PC-9 (cell line): ENCODE data around the gene TTC28. TPM values are rescaled to one million over a fixed set of nuclear protein-coding genes. Genes with fewer than 3 reads are reported as not detected.

Source experiments
- BruUV-seq: library from RNA; stranded (reverse); fragments of 400-500 nt; replicated peaks from 2 replicates; lab custom pipeline; 2021; lab: Mats Ljungman, UMichigan
- CTCF ChIA-PET: fragments of 300-600 bp; sonication (Branson Sonifier 250); formaldehyde crosslinking; loops from one replicate; lab custom pipeline; 2022; ENCODE audit warnings: antibody characterized with exemption; lab: Charles Lee
- POLR2A ChIA-PET: fragments of 300-600 bp; sonication (Branson Sonifier 250); formaldehyde crosslinking; loops from one replicate; lab custom pipeline; 2022; ENCODE audit warnings: antibody characterized with exemption; ENCODE audit not compliant: unreplicated experiment; lab: Charles Lee
- DNase-seq, 2 experiments: peaks; one replicate each; pipeline versions ENCODE4 v3.0.0 to v3.0.0-alpha.2; 2015 to 2022; ENCODE audit warnings: mixed read lengths in 1 of 2
- H2AFZ ChIP-seq: fragments of 200-600 bp; sonication (generic); 2 replicates; pipeline ENCODE4 v1.8.1; 2017; ENCODE audit warnings: antibody characterized with exemption
- H3F3A ChIP-seq: fragments of 200-600 bp; sonication (generic); 2 replicates; pipeline ENCODE4 v1.8.1; 2017; ENCODE audit warnings: antibody characterized with exemption, mild to moderate bottlenecking, low read depth; ENCODE audit not compliant: insufficient read depth
- H3K27ac ChIP-seq: fragments of 200-600 bp; sonication (generic); 2 replicates; pipeline ENCODE4 v1.6.1; 2016; ENCODE audit warnings: mixed run types
- H3K27me3 ChIP-seq: fragments of 200-600 bp; sonication (generic); 2 replicates; pipeline ENCODE4 v1.6.1; 2016; ENCODE audit warnings: low read depth, mixed run types; ENCODE audit not compliant: insufficient read depth
- H3K36me3 ChIP-seq: fragments of 200-600 bp; sonication (generic); 2 replicates; pipeline ENCODE4 v1.6.1; 2016; ENCODE audit warnings: low read depth, mixed run types
- H3K4me1 ChIP-seq: fragments of 200-600 bp; sonication (generic); replicated peaks from 2 replicates; pipeline ENCODE4 v1.6.1; 2016; ENCODE audit warnings: mixed run types; ENCODE audit not compliant: insufficient read depth
- H3K4me2 ChIP-seq: fragments of 200-600 bp; sonication (generic); 2 replicates; pipeline ENCODE4 v1.6.1; 2017; ENCODE audit warnings: mixed run types
- H3K4me3 ChIP-seq: fragments of 200-600 bp; sonication (generic); 2 replicates; pipeline ENCODE4 v1.6.1; 2016; ENCODE audit warnings: mixed run types
- H3K79me2 ChIP-seq: fragments of 200-600 bp; sonication (generic); 2 replicates; pipeline ENCODE4 v1.6.1; 2017; ENCODE audit warnings: low read depth, mixed run types
- H3K9me2 ChIP-seq: fragments of 200-600 bp; sonication (generic); 2 replicates; pipeline ENCODE4 v1.8.1; 2017; ENCODE audit warnings: mild to moderate bottlenecking; ENCODE audit not compliant: insufficient read depth
- H3K9me3 ChIP-seq: fragments of 200-600 bp; sonication (generic); 2 replicates; pipeline ENCODE4 v1.8.1; 2016; ENCODE audit warnings: low read depth; ENCODE audit not compliant: insufficient read depth
- H4K20me1 ChIP-seq: fragments of 200-600 bp; sonication (generic); 2 replicates; pipeline ENCODE4 v1.8.1; 2017; ENCODE audit not compliant: insufficient read depth
- EZH2 ChIP-seq: fragments of 200-600 bp; sonication (generic); IDR thresholded peaks from 2 replicates; pipeline ENCODE4 v1.8.0; 2017; ENCODE audit warnings: antibody characterized with exemption, low read depth
- intact Hi-C: fragments of 100-400 bp; cut with micrococcal nuclease; formaldehyde crosslinking; loops from one replicate; pipeline ENCODE4 v1.10.0; 2022; ENCODE audit not compliant: unreplicated experiment
- total RNA-seq: library from RNA; stranded (reverse); gene quantifications from 2 replicates; pipeline ENCODE4 v1.2.3, GENCODE V29; 2021
- TF ChIP-seq, protein P1 (sequence below): fragments of 200-600 bp; sonication (generic); conservative IDR thresholded peaks from 2 replicates; pipeline ENCODE4 v1.6.1; 2017; ENCODE audit warnings: mixed run types, antibody characterized with exemption, mild to moderate bottlenecking, moderate library complexity

TTC28 gene
- total RNA-seq, 1 experiment from 2014 or later: 6.7 TPM

DNA sequence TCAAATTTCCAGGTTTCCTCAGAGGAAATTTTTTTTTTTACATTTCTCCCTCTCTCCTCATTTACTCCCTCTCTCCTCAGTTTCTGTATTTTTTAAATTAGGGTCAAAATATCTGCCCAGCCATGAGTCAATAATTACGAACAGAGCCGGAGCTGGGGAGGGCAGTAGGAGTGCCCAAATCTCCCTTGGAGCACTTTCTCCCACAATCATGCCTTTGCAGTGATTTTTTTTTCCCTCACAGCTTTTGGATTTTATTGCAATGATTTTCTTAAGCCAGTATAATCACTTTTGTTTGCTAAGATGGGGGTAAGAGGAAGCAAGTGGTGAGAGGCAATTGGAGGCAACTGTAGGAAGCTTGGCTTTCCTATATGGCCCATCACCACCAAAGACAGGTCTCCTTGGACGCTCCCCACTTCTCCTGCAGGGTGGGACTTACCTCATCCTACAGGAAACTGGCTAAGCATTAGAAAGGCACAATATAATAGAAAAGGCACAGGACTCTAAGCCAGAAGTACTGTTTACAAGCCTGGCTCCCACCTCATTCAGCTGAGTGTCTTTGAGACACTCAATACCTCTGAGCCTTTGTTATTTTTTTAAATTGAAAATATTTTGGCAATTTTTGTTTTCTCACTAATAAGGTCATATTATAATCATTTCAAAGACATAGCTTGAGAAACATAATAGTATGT lies 568.0 kb downstream of the TTC28 start:
- BruUV-seq: no TSS peak
- Histone ChIP-seq H3K27me3 (no peaks in the 10 kb centered on the region), H3K27ac (no peak overlapping the region), H3K79me2 (no peaks in the 10 kb centered on the region), H3K4me1 (no peaks in the 10 kb centered on the region), H2AFZ (no peak overlapping the region), H3K9me2 (no peaks in the 10 kb centered on the region), H4K20me1 (no peaks in the 10 kb centered on the region), H3K9me3 (no peaks in the 10 kb centered on the region), H3K36me3 (no peaks in the 10 kb centered on the region), H3K4me3 (no peak overlapping the region), H3F3A (no peaks in the 10 kb centered on the region), H3K4me2 (no peak overlapping the region)
- TF ChIP-seq EZH2: no peak
- TF ChIP-seq, protein P1, sequence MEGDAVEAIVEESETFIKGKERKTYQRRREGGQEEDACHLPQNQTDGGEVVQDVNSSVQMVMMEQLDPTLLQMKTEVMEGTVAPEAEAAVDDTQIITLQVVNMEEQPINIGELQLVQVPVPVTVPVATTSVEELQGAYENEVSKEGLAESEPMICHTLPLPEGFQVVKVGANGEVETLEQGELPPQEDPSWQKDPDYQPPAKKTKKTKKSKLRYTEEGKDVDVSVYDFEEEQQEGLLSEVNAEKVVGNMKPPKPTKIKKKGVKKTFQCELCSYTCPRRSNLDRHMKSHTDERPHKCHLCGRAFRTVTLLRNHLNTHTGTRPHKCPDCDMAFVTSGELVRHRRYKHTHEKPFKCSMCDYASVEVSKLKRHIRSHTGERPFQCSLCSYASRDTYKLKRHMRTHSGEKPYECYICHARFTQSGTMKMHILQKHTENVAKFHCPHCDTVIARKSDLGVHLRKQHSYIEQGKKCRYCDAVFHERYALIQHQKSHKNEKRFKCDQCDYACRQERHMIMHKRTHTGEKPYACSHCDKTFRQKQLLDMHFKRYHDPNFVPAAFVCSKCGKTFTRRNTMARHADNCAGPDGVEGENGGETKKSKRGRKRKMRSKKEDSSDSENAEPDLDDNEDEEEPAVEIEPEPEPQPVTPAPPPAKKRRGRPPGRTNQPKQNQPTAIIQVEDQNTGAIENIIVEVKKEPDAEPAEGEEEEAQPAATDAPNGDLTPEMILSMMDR: no peak
- intact Hi-C loops: no loop called here
- CTCF ChIA-PET: no interaction called here
- POLR2A ChIA-PET: no interaction called here
- DNase-seq: no peak

DNA sequence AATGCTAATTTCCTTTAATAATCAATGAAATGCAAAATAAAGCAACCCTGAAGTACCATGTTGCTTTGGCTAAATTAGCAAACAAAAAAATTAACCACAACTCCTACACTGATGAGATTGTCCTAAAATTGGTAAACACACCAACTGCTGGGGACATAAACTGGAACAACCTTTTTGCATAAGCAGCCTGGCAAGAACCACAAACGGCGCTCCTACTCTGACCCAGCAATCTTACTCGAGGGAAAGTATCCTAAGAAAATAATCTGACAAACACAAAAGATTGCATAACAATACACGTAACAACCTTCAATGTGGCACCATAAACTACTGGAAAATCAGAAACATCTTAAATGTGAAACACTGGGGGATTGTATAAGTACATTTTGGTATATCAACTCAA lies 570.8 kb downstream of the TTC28 start:
- BruUV-seq: no TSS peak
- TF ChIP-seq EZH2: no peak
- TF ChIP-seq, protein P1: no peak
- intact Hi-C loops: no loop called here

DNA sequence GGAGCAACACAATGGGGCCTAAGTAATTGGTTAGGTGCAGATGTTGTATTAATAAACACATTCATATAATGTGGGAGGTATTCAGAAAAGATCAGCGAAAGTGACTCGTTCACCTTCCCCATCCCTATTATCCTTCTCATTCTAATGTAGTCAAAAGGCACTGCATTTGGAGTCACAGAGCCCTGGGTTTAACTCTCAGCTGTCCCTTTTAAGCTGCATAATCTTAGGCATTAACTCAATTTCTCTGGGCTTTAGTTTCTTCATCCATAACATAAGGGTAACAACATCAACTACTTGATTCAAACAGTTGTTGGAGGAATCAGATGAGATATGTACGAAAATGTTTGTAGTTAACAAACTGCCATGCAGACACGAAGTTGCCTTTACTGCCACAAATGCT lies 573.0 kb downstream of the TTC28 start:
- CTCF ChIA-PET: no interaction called here
- H3K9me3 ChIP-seq: no peaks in the 10 kb centered on the region
- no TSS peak for BruUV-seq
- H3K79me2 ChIP-seq: no peaks in the 10 kb centered on the region
- no peaks in the 10 kb centered on the region for H3K4me1 ChIP-seq
- H4K20me1 ChIP-seq: no peaks in the 10 kb centered on the region
- no peak overlapping the region for H3K27ac ChIP-seq
- intact Hi-C loops: no loop called here
- no peak overlapping the region for H3K4me2 ChIP-seq
- no peaks in the 10 kb centered on the region for H3K9me2 ChIP-seq
- no peaks in the 10 kb centered on the region for H3K27me3 ChIP-seq
- TF ChIP-seq, protein P1: no peak
- no peak for TF ChIP-seq EZH2
- no peak overlapping the region for H3K4me3 ChIP-seq
- DNase-seq: no peak
- no peaks in the 10 kb centered on the region for H3K36me3 ChIP-seq
- no peaks in the 10 kb centered on the region for H3F3A ChIP-seq
- no peak overlapping the region for H2AFZ ChIP-seq
- POLR2A ChIA-PET: no interaction called here

More for the DNA sequence above, 570.8 kb downstream of the TTC28 start:
- H2AFZ ChIP-seq: no peak overlapping the region
- H3K4me2 ChIP-seq: no peak overlapping the region
- CTCF ChIA-PET: no interaction called here
- no peaks in the 10 kb centered on the region for H3K36me3 ChIP-seq
- H3K27me3 ChIP-seq: no peaks in the 10 kb centered on the region
- no peak overlapping the region for H3K27ac ChIP-seq
- H3K9me3 ChIP-seq: no peaks in the 10 kb centered on the region
- H3K4me3 ChIP-seq: no peak overlapping the region
- H3F3A ChIP-seq: no peaks in the 10 kb centered on the region
- no peaks in the 10 kb centered on the region for H3K9me2 ChIP-seq
- POLR2A ChIA-PET: no interaction called here
- H4K20me1 ChIP-seq: no peaks in the 10 kb centered on the region
- no peaks in the 10 kb centered on the region for H3K4me1 ChIP-seq
- H3K79me2 ChIP-seq: no peaks in the 10 kb centered on the region
- no peak for DNase-seq
